Astrocyte (in vitro differentiated cells and primary cell): Measurements from ENCODE around the gene CAMK2D. TPM values are rescaled to one million over a fixed set of nuclear protein-coding genes. Genes with fewer than 3 reads are reported as not detected.

ENCODE experiments used
- DNase-seq: peaks from one replicate; pipeline ENCODE4 v3.0.0-alpha.2; 2010; ENCODE audit warnings: low read depth
- FAIRE-seq: peaks from 2 replicates; lab custom pipeline; 2011; peaks lifted over from hg19 to GRCh38; lab: Jason Lieb, UNC
- H2AFZ ChIP-seq: 2 replicates; pipeline ENCODE4 v1.6.0; 2012; ENCODE audit warnings: low read depth, low read length, inconsistent platforms
- H3K27ac ChIP-seq: 2 replicates; pipeline ENCODE4 v1.5.1; 2011; ENCODE audit warnings: low read depth, low read length, inconsistent platforms
- H3K27me3 ChIP-seq: 2 replicates; pipeline ENCODE4 v1.6.0; 2011; ENCODE audit warnings: low read length, inconsistent platforms; ENCODE audit not compliant: insufficient read depth
- H3K36me3 ChIP-seq: 2 replicates; pipeline ENCODE4 v1.5.1; 2011; ENCODE audit warnings: low read length, inconsistent platforms; ENCODE audit not compliant: insufficient read depth
- H3K4me1 ChIP-seq: 2 replicates; pipeline ENCODE4 v1.5.1; 2011; ENCODE audit warnings: low read length, inconsistent platforms; ENCODE audit not compliant: insufficient read depth
- H3K4me2 ChIP-seq: 2 replicates; pipeline ENCODE4 v1.6.0; 2012; ENCODE audit warnings: low read length, inconsistent platforms
- H3K4me3 ChIP-seq: 2 replicates; pipeline ENCODE4 v1.5.1; 2011; ENCODE audit warnings: low read depth, mild to moderate bottlenecking, low read length, inconsistent platforms; ENCODE audit not compliant: insufficient read depth
- H3K79me2 ChIP-seq: 2 replicates; pipeline ENCODE4 v1.6.0; 2012; ENCODE audit warnings: mild to moderate bottlenecking, low read length, inconsistent platforms; ENCODE audit not compliant: insufficient read depth
- H3K9ac ChIP-seq: 2 replicates; pipeline ENCODE4 v1.6.0; 2012; ENCODE audit warnings: mild to moderate bottlenecking, low read length, inconsistent platforms
- H3K9me3 ChIP-seq: 2 replicates; pipeline ENCODE4 v1.5.1; 2012; ENCODE audit warnings: low read depth, mild to moderate bottlenecking, low read length, inconsistent platforms; ENCODE audit not compliant: insufficient read depth
- H4K20me1 ChIP-seq: 2 replicates; pipeline ENCODE4 v1.6.0; 2012; ENCODE audit warnings: low read length, inconsistent platforms; ENCODE audit not compliant: insufficient read depth
- H3K27ac Mint-ChIP-seq: one replicate; pipeline ENCODE4 v1.8.0; 2021; ENCODE audit warnings: mild to moderate bottlenecking, mixed read lengths; ENCODE audit not compliant: unreplicated experiment
- H3K27me3 Mint-ChIP-seq: one replicate; pipeline ENCODE4 v1.8.0; 2021; ENCODE audit warnings: low read depth, mixed read lengths; ENCODE audit not compliant: unreplicated experiment
- H3K36me3 Mint-ChIP-seq: one replicate; pipeline ENCODE4 v1.8.0; 2021; ENCODE audit warnings: low read depth, mixed read lengths; ENCODE audit not compliant: unreplicated experiment
- H3K4me1 Mint-ChIP-seq: one replicate; pipeline ENCODE4 v1.8.0; 2021; ENCODE audit warnings: low read depth, mixed read lengths; ENCODE audit not compliant: unreplicated experiment
- H3K4me3 Mint-ChIP-seq: one replicate; pipeline ENCODE4 v1.8.0; 2021; ENCODE audit warnings: mild to moderate bottlenecking, moderate library complexity, mixed read lengths; ENCODE audit not compliant: unreplicated experiment
- H3K9me3 Mint-ChIP-seq: one replicate; pipeline ENCODE4 v1.8.0; 2021; ENCODE audit warnings: mild to moderate bottlenecking, mixed read lengths; ENCODE audit not compliant: unreplicated experiment
- EZH2 ChIP-seq: IDR thresholded peaks from 2 replicates; pipeline ENCODE4 v1.6.1; 2012; ENCODE audit warnings: mild to moderate bottlenecking, low read length, inconsistent platforms; ENCODE audit not compliant: insufficient read depth
- total RNA-seq: library from RNA; stranded (reverse); gene quantifications from 2 replicates; pipeline ENCODE4 v1.2.1, GENCODE V29; 2021
- TF ChIP-seq, protein P1 (sequence below): IDR thresholded peaks from 2 replicates; pipeline ENCODE4 v1.5.1; 2011; ENCODE audit warnings: low read depth, mild to moderate bottlenecking, inconsistent platforms, low read length, moderate library complexity; ENCODE audit not compliant: insufficient read depth

The CAMK2D gene
- total RNA-seq, 1 donor from 2014 or later: 80.8 TPM

DNA sequence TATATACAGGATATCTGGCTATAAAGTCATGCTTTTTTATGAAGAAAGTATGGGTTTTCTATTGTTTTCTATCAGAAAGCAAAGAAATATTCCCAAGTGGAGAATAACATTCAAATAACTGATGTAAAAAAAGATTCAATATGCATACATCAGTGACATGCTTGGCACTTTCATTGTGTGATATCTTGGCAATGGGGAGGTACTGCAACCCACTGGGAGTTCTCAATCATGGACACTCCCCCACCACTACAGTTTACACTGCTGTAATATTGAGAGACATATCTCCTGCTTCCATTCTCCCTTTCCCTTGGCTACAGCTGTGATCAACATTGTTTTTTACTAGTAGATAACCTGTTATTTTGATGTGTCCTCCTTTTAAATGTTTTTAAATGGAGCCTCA, 257.8 kb downstream of the CAMK2D start:
- Mint-ChIP-seq H3K36me3 (peaks cover 7% of the 10 kb centered on the region), H3K4me3 (no peak overlapping the region), H3K27ac (no peak overlapping the region), H3K4me1 (peaks cover 4% of the 10 kb centered on the region), H3K27me3 (no peaks in the 10 kb centered on the region), H3K9me3 (no peaks in the 10 kb centered on the region)
- H3K4me2 ChIP-seq: no peak overlapping the region
- H3K36me3 ChIP-seq: peaks cover 4% of the 10 kb centered on the region
- no peak overlapping the region for H3K4me3 ChIP-seq
- peaks cover 7% of the 10 kb centered on the region for H3K4me1 ChIP-seq
- DNase-seq (no peak), FAIRE-seq (no peak)
- no peaks in the 10 kb centered on the region for H3K9me3 ChIP-seq
- no peaks in the 10 kb centered on the region for H3K79me2 ChIP-seq
- TF ChIP-seq, protein P1, sequence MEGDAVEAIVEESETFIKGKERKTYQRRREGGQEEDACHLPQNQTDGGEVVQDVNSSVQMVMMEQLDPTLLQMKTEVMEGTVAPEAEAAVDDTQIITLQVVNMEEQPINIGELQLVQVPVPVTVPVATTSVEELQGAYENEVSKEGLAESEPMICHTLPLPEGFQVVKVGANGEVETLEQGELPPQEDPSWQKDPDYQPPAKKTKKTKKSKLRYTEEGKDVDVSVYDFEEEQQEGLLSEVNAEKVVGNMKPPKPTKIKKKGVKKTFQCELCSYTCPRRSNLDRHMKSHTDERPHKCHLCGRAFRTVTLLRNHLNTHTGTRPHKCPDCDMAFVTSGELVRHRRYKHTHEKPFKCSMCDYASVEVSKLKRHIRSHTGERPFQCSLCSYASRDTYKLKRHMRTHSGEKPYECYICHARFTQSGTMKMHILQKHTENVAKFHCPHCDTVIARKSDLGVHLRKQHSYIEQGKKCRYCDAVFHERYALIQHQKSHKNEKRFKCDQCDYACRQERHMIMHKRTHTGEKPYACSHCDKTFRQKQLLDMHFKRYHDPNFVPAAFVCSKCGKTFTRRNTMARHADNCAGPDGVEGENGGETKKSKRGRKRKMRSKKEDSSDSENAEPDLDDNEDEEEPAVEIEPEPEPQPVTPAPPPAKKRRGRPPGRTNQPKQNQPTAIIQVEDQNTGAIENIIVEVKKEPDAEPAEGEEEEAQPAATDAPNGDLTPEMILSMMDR: no peak
- TF ChIP-seq EZH2: no peak
- no peak overlapping the region for H3K9ac ChIP-seq
- no peak overlapping the region for H2AFZ ChIP-seq
- no peaks in the 10 kb centered on the region for H4K20me1 ChIP-seq
- no peak overlapping the region for H3K27ac ChIP-seq
- no peaks in the 10 kb centered on the region for H3K27me3 ChIP-seq

DNA sequence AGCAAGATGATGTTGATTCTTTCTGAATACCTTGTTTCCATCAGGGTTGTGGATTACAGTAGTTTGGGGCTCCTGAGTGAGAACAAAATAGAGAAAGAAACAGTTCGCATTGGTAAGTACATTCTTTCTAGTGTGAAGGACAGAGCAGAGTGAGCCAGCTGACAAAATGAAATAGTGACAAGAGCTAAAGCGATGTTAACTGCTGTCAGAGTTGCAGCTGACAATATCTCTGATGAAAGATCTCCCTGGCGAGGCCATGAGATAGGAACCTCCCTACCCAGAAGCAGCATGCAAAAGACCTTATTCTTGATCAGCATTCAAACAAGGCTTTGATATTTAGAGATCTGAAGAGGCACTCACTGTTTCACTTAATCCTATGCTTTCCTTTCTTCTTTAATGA, 258.6 kb downstream of the CAMK2D start:
- Mint-ChIP-seq H3K4me1 (peaks cover 4% of the 10 kb centered on the region), H3K27ac (no peak overlapping the region), H3K36me3 (peaks cover 7% of the 10 kb centered on the region), H3K27me3 (no peaks in the 10 kb centered on the region), H3K9me3 (no peaks in the 10 kb centered on the region), H3K4me3 (no peak overlapping the region)
- DNase-seq (no peak), FAIRE-seq (no peak)
- no peak overlapping the region for H3K4me3 ChIP-seq
- peaks cover 4% of the 10 kb centered on the region for H3K36me3 ChIP-seq
- no peak overlapping the region for H3K4me2 ChIP-seq
- no peaks in the 10 kb centered on the region for H3K27me3 ChIP-seq
- H3K9me3 ChIP-seq: no peaks in the 10 kb centered on the region
- no peak overlapping the region for H3K27ac ChIP-seq
- H2AFZ ChIP-seq: no peak overlapping the region
- no peaks in the 10 kb centered on the region for H3K79me2 ChIP-seq
- H3K9ac ChIP-seq: no peak overlapping the region
- H3K4me1 ChIP-seq: peaks cover 7% of the 10 kb centered on the region
- no peaks in the 10 kb centered on the region for H4K20me1 ChIP-seq
- no peak for TF ChIP-seq EZH2
- TF ChIP-seq, protein P1: no peak

DNA sequence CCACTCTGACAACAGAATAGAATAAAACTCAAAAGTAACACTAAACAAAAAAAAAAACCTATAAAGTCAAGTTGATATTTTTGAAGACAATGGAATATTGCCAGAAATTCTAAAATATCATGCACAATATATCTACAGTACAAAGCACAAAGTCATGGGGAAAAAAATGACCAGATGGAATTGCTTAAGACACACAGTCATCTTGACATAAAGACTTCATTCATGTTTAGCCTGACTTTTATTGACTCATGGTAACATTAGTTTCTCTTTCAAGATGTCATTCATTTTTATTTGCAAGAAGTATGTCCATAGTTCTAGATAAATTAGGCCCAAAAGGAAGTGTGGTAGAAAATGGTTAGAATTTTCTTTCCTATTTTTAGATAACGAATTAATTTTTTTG, 259.1 kb downstream of the CAMK2D start:
- Histone ChIP-seq H3K36me3 (peaks cover 4% of the 10 kb centered on the region), H3K4me1 (peaks cover 7% of the 10 kb centered on the region), H3K27me3 (no peaks in the 10 kb centered on the region), H3K9ac (no peak overlapping the region), H3K79me2 (no peaks in the 10 kb centered on the region), H3K4me2 (no peak overlapping the region), H4K20me1 (no peaks in the 10 kb centered on the region), H3K4me3 (no peak overlapping the region), H3K9me3 (no peaks in the 10 kb centered on the region), H3K27ac (no peak overlapping the region), H2AFZ (no peak overlapping the region)
- TF ChIP-seq, protein P1: no peak
- Mint-ChIP-seq H3K4me1 (peaks cover 4% of the 10 kb centered on the region), H3K27me3 (no peaks in the 10 kb centered on the region), H3K36me3 (peaks cover 12% of the 10 kb centered on the region), H3K27ac (no peak overlapping the region), H3K9me3 (no peaks in the 10 kb centered on the region), H3K4me3 (no peak overlapping the region)
- FAIRE-seq: no peak
- DNase-seq: no peak
